Stimulated activated CD4-positive, alpha-beta T cell treated with anti-CD3 and anti-CD28 coated beads, Interleukin-4, amount 100 ng/mL, for 4 hours (primary cell): ENCODE results near the gene STK32B.
"Not testable (repeated sequence)": the region's sequence is repeated elsewhere in the genome, so short reads cannot be mapped to it uniquely, and the experiment has no call there.

Source experiments
- DNase-seq, 2 experiments: peaks; one replicate each; pipeline ENCODE4 v3.0.0-alpha.2; 2020

STK32B gene

GRCh38 chr4:5409972-5410618 lies 358.8 kb downstream of the STK32B start:
- no peak for DNase-seq

DNA sequence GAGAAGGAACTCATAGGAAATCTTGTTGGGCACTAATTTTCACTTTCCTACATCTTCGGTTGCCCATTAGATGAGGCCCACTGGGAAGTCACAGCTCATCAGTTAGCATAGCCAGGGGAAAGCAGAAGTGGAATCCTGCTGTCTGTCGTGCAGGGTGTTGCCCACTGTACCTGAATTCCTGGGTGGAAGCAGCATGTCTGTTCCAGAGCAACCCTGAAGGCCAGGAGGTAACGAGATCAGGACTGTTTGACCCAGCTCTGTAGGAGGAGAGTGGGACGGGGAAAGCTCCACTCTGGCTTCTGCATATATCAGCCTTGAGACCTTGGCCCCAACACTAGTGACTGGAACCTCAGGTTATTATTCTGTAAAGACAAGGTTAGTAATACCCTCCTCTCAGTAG lies 361.0 kb downstream of the STK32B start:
- no peak for DNase-seq

- DNase-seq, result no peak
Observed at GRCh38 chr4:5412751-5413150, 361.5 kb downstream of the STK32B start.

- no peak for DNase-seq
Observed at GRCh38 chr4:5416637-5417036, 365.4 kb downstream of the STK32B start.

- no peak for DNase-seq
Observed at GRCh38 chr4:5420266-5420665, 369.0 kb downstream of the STK32B start.

DNA sequence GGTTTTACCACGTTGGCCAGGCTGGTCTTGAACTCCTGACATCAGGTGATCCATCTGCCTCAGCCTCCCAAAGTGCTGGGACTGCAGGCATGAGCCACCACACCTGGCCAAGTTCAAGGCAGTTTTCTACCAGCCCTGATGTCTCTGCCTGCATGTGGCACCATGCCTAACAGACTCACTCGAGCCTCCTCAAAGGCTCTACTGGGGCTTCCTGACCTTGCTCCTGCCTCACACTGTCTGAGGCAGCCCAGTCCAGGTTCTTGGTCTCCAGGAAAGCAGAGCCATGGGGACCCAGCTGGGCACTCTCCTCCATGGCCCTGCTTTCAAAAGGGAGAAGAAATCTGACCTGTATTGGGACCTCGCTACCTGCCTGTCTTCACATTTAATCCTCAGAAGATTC lies 370.1 kb downstream of the STK32B start:
- DNase-seq, result no peak

- DNase-seq, result no peak
Observed at GRCh38 chr4:5422195-5422594, 370.9 kb downstream of the STK32B start.

DNA sequence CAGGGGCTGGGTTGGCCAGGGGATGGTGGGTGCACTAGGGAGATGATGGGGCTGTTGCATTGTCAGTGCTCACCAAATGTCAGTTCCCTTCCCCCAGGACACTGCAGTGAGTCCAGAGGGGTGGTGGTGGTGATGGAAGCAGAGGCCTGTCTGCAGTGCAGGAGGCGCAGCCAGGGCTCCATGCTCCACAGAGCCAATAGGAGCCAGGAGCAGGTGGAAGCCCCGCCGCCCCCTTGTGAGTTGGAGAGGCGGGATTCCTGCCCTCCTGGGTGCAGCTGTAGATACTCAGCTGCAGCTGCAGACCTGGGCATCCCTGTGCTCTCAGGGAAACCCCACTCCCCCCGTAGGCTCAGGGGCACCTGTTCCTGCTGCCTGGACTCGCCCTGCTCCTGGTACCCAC lies 372.4 kb downstream of the STK32B start:
- DNase-seq, result no peak

- no peak for DNase-seq
Observed at GRCh38 chr4:5424211-5424610, 372.9 kb downstream of the STK32B start.

- no peak for DNase-seq
Observed at GRCh38 chr4:5424901-5425300, 373.6 kb downstream of the STK32B start.

DNA sequence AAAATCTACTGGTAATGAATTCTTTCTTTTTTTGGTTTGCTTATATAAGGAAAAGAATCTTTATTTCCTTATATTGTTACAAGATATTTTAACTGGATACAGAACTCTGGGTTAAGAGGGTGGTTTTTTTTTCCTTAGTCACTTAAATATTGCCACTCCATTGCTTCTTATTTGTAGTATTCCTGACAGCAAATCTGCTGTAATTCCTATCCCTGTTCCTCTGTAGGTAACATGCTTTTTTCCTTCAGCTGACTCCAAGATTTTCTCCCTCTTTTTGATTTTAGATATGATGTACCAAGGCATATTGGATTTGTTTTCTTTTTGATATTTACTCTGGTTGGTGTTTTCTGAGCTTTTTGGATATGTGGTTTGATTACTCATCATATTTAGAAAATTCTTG lies 378.5 kb downstream of the STK32B start:
- no peak for DNase-seq

- DNase-seq, result no peak
Observed at GRCh38 chr4:5433196-5433595, 381.9 kb downstream of the STK32B start.

DNA sequence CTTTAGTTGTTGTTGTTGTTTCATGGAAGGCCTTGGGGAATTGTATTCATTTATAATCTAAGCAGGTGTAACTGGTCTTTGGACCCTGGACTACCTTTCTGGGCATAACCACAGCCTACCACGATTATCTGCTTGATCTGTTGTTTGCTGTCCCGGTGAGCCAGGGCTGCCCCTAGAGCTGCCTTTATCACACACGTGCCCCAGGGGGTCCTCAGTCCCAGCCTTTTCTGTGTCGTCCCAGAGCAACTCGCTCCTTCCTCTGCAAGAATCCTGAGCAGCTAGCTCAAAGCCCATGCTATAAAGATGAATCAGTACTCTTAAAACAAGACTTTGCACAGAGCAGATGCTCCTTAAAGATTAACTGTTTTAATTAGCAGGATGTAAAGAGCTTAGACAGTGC lies 383.9 kb downstream of the STK32B start:
- no peak for DNase-seq

DNA sequence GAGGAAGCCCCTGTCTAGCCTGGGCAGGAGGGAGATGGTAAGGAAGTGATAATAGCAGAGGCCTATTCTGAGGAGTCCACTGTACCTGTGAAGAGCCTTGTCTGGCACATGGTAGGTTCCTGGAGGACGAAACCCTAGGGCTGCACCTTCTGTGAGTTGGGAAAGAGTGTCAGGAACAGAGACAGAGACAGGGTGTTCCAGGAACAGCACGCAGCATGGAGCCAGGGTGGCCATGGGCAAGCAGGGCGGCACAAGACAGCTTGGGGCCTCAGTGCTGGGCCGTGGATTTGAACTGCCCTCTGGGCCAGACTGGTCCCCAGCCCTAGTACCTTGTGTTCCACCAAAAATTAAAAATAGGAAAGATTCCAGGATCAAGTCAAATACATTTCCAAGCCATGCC lies 384.5 kb downstream of the STK32B start:
- no peak for DNase-seq

GRCh38 chr4:5443976-5444802 lies 392.9 kb downstream of the STK32B start:
- DNase-seq, result not testable (repeated sequence)

DNA sequence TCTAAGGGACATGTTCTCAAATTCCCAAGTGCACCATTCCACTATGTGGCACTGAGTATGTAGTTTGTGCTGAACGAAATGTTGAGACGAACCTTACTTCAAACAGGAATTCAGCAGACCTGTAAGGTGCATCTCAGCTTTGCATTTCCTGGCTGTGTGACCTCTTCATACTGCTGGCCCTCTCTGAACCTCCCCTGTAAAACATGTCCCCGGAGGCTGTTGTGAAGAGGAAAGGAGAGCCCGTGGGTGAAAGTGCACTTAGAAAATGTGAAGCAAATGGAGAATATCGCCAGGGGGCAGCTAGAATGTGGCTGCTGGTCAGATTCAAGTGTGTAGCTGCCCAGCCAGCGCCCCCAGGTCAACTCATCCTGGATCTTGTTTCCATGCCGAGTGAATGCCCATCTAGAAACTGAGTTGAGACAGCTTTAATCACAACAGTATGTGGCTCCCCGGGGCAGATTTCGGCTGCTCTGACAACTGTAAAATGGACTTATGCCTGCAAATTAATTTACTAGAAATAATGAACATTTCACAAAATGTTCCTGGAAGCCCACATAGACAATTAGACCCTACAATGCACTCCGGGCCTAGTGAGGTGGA lies 393.7 kb downstream of the STK32B start:
- no peak for DNase-seq

- no peak for DNase-seq
Observed at GRCh38 chr4:5446595-5447226, 395.4 kb downstream of the STK32B start.

GRCh38 chr4:5447755-5448154 lies 396.5 kb downstream of the STK32B start:
- no peak for DNase-seq

GRCh38 chr4:5448221-5448620 lies 396.9 kb downstream of the STK32B start:
- DNase-seq, result no peak

DNA sequence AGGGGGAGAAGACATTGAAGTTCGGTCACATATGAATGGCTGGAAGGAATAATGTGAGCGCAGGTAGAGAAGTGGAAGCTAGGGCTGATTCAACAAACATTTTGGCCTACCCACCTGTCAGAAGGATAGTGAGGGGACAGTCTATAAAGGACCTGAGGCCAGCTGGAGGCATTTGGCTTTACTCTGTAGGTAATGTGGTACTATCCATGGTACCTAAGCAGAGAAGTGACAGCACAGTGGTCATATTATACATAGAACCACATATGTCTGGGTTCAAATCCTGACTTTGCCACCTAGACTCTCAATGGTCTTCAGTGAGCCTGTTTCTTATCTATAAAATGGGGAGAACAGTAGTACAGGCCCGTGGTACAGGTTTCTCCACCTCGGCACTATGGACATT lies 400.0 kb downstream of the STK32B start:
- no peak for DNase-seq

DNA sequence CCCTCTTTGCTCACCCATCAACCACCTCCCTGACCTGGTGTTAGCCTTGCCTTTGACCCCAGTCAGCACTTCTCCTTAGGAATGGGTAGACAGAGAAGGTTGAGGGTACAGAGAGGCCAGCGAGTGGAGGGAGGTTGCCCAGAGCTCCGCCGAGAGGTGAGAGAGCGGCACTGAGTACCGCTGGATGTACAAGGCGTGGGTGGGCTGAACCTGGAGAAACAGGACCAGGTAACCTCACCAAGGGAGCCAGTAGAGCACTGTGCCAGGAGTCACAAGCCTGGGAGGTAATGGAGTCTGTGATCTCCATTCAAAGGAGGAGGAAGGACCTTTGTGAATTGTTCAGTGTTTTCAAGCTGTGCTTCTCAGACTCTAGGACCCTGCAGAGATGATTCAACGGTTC lies 400.9 kb downstream of the STK32B start:
- DNase-seq, result no peak

GRCh38 chr4:5455003-5455585 lies 403.8 kb downstream of the STK32B start:
- DNase-seq, result no peak

DNA sequence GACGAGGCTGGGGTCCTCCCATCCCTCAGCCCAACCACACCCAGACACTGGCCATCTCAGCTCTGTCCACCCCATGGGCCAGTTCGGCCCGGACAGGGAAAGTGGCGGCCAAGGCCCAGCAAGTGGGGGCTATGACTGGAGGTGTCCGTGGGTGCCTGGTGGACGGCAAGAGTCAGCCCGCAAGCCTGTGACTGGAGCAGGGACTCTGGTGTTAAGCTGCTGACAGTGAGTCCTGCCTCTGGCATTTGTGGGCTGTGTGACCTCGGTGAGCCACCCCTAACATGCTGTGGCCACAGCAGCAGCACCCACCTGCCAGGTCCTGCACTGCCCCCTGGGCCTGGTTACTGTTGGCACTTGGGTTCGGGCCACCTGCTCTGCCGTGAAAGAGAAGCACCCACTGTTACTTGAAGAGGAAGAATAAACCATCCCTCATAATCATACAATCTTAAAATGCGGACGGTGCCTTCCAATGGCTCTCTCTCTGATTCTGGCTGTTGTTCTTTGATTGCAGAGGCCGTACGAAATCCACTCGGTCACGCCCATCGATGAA lies 405.1 kb downstream of the STK32B start:
- no peak for DNase-seq
